ENCODE results near the gene RADX.

DNA sequence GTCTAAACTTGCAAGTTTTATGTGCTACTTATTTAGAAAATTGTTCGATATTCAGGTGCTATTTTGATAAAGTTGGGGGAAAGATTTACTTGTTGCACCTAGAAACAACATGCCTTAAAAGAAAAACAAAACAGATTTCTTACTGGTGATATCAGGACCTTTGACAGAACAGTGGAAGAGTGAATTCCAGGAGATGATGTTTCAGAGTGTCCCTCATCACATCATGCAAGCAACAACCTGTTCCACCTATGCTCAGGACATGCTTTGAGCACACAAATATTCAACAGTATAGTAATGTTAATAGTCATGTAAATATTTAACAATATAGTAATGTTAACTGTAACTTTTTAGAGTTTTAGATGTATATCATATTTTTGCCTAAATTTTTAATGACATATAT lies 90.9 kb downstream of the RADX start:
- TF ChIP-seq, protein P1, sequence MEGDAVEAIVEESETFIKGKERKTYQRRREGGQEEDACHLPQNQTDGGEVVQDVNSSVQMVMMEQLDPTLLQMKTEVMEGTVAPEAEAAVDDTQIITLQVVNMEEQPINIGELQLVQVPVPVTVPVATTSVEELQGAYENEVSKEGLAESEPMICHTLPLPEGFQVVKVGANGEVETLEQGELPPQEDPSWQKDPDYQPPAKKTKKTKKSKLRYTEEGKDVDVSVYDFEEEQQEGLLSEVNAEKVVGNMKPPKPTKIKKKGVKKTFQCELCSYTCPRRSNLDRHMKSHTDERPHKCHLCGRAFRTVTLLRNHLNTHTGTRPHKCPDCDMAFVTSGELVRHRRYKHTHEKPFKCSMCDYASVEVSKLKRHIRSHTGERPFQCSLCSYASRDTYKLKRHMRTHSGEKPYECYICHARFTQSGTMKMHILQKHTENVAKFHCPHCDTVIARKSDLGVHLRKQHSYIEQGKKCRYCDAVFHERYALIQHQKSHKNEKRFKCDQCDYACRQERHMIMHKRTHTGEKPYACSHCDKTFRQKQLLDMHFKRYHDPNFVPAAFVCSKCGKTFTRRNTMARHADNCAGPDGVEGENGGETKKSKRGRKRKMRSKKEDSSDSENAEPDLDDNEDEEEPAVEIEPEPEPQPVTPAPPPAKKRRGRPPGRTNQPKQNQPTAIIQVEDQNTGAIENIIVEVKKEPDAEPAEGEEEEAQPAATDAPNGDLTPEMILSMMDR (IDR thresholded peaks at IDR 0.05) = no peak
- no peak for TF ChIP-seq POLR2A (IDR thresholded peaks at IDR 0.05)
